NCI-H1436 treated with DMSO at 0.1 percent for 48 hours (cell line): ENCODE measurements around the gene TUT4.

Experiments used
- DNase-seq: peaks from one replicate; lab custom pipeline; 2025; lab: John Stamatoyannopoulos, UW

The TUT4 gene

GRCh38 chr1:52533713-52534112 lies 19.2 kb downstream of the TUT4 start:
- DNase-seq, result no peak

GRCh38 chr1:52532731-52533327 lies 20.1 kb downstream of the TUT4 start:
- DNase-seq, result no peak

- DNase-seq, result no peak
These were observed 20.6 kb downstream of the TUT4 start for GRCh38 chr1:52532247-52532646.

- DNase-seq, result no peak
These were observed 21.5 kb downstream of the TUT4 start for GRCh38 chr1:52531249-52531872.

GRCh38 chr1:52530563-52531144 lies 22.2 kb downstream of the TUT4 start:
- DNase-seq, result no peak

- no peak for DNase-seq
These were observed 29.5 kb downstream of the TUT4 start for GRCh38 chr1:52523376-52523775.

- DNase-seq, result no peak
These were observed 32.7 kb downstream of the TUT4 start for GRCh38 chr1:52520148-52520547.

- no peak for DNase-seq
These were observed 33.9 kb downstream of the TUT4 start for GRCh38 chr1:52518962-52519361.

GRCh38 chr1:52511851-52512615 lies 40.9 kb downstream of the TUT4 start:
- DNase-seq, result no peak

GRCh38 chr1:52511439-52511838 lies 41.5 kb downstream of the TUT4 start:
- DNase-seq, result no peak

GRCh38 chr1:52506920-52507546 lies 45.9 kb downstream of the TUT4 start:
- DNase-seq, result no peak

- DNase-seq, result no peak
These were observed 46.5 kb downstream of the TUT4 start for GRCh38 chr1:52506349-52506748.

- no peak for DNase-seq
These were observed 48.2 kb downstream of the TUT4 start for GRCh38 chr1:52504720-52505119.

- no peak for DNase-seq
These were observed 49.2 kb downstream of the TUT4 start for GRCh38 chr1:52503706-52504105.

GRCh38 chr1:52502789-52503188 lies 50.1 kb downstream of the TUT4 start:
- no peak for DNase-seq

GRCh38 chr1:52487632-52488031 lies 65.3 kb downstream of the TUT4 start:
- no peak for DNase-seq

GRCh38 chr1:52482326-52483004 lies 70.4 kb downstream of the TUT4 start:
- no peak for DNase-seq

GRCh38 chr1:52479076-52479475 lies 73.8 kb downstream of the TUT4 start:
- DNase-seq, result no peak

- no peak for DNase-seq
These were observed 75.0 kb downstream of the TUT4 start for GRCh38 chr1:52477876-52478275.

- no peak for DNase-seq
These were observed 75.9 kb downstream of the TUT4 start for GRCh38 chr1:52476943-52477342.

GRCh38 chr1:52474807-52475206 lies 78.1 kb downstream of the TUT4 start:
- no peak for DNase-seq

GRCh38 chr1:52473039-52473438 lies 79.9 kb downstream of the TUT4 start:
- no peak for DNase-seq
